Measurements from ENCODE around the gene RNF214.

DNA sequence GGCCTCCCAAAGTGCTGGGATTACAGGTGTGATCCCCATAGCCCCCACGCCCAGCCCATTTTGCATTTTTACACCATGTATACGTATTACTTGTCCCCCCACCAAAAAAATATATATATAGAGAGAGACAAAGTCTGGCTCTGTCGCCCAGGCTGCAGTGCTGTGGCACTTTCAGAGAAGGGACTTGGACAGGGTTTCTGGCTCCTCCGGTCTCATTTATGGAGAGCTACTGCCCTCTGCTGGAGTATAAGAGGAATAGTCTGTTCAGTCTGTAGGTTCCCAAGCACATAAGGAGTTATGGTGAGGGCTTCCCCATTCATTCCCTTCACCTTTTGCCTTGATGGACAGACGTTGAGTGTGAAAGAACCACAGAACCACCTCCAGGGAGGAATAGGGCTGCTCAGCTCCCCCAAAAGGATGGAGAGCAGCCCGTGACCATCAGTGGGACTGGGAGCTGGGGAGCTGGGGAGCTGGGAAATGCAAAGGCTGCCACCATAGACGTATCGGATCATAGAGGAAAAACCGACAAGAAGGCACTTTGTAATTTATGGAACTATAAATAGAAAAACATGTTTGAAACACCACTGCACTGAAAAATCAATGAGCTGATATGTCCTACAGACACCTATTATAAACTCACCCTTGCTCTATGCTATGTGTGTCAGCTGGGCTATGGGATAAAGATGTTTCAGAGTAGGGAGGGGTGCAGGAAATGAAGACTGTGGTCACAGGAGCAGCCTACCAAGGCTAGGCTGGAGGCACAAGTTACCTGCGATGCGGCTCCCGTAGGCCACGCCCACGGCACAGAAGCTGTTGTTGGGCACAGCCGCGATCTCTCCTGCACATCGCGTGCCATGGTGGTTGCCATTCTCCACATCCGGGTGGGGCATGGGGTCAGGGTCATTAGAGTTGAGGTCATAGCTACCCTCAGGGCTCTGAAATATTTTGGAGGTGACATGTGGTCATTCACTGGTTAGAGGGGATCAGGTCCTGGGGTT is 5.8 kb upstream of the RNF214 start:
- TF ChIP-seq, protein P1, sequence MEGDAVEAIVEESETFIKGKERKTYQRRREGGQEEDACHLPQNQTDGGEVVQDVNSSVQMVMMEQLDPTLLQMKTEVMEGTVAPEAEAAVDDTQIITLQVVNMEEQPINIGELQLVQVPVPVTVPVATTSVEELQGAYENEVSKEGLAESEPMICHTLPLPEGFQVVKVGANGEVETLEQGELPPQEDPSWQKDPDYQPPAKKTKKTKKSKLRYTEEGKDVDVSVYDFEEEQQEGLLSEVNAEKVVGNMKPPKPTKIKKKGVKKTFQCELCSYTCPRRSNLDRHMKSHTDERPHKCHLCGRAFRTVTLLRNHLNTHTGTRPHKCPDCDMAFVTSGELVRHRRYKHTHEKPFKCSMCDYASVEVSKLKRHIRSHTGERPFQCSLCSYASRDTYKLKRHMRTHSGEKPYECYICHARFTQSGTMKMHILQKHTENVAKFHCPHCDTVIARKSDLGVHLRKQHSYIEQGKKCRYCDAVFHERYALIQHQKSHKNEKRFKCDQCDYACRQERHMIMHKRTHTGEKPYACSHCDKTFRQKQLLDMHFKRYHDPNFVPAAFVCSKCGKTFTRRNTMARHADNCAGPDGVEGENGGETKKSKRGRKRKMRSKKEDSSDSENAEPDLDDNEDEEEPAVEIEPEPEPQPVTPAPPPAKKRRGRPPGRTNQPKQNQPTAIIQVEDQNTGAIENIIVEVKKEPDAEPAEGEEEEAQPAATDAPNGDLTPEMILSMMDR (IDR thresholded peaks at IDR 0.05): peak in 3 of 4 experiments; percentile 82 to 93 (median 89)
- no peak for TF ChIP-seq POLR2AphosphoS5 (IDR thresholded peaks at IDR 0.05)

Data from gastroesophageal sphincter (tissue), 3 donors.